ENCODE data around the gene LSM3. TPM values are rescaled to one million over a fixed set of nuclear protein-coding genes. Genes with fewer than 3 reads are reported as not detected.

LSM3 gene
- total and polyA plus RNA-seq, 4 experiments from 2014 or later = 7.2 to 30.7 (median 15.1) TPM

GRCh38 chr3:14175383-14176037 lies 3.1 kb upstream of the LSM3 start:
- H3K4me1 ChIP-seq (ENCODE audit: insufficient read depth, low read length) = peaks cover 64% of the 10 kb centered on the region
- peak overlapping the region; percentile 29 for H3K27ac ChIP-seq (ENCODE audit: low read depth, low read length)
- Mint-ChIP-seq H3K4me1 (peaks cover 54 to 86% (median 74%) of the 10 kb centered on the region in 4 donors), H3K4me3 (peak overlapping the region; percentile 32 to 83 (median 66)), H3K27me3 (no peaks in the 10 kb centered on the region), H3K36me3 (peaks cover 26 to 50% of the 10 kb centered on the region in 2 donors), H3K9me3 (peaks cover 0 to 6% (median 0%) of the 10 kb centered on the region in 8 donors), H3K27ac (peak overlapping the region; percentile 58 to 93 (median 88))
- ChIA-PET CTCF (ENCODE audit: partially characterized antibody) (interaction anchor here (0.8 to 2.9 kb wide), 7 partner anchors 22 to 518 kb away, joined by 3 to 21 read pairs (median 6); partner anchors contain the start of genes CHCHD4 and TMEM43), POLR2A (ENCODE audit: partially characterized antibody) (interaction anchor here (0.9 to 9.8 kb wide), 12 partner anchors 9 to 476 kb away, joined by 3 to 270 read pairs (median 4); partner anchors contain the start of genes CCDC174, CHCHD4, TMEM43 and WNT7A)
- H3K36me3 ChIP-seq (ENCODE audit: insufficient read depth, low read length) = peaks cover 23% of the 10 kb centered on the region
- DNase-seq = peak; percentile 81 to 89 (median 84)
- intact Hi-C loops (cut with micrococcal nuclease) = loop anchor here (5.0 kb wide), 1 partner anchor 693 kb away; the partner anchor contains the start of gene HDAC11
- H3K9me3 ChIP-seq (ENCODE audit: control insufficient read depth in 1 of 2, low read length in 2 of 2) = no peaks in the 10 kb centered on the region
- H3K27me3 ChIP-seq (ENCODE audit: insufficient read depth, low read length) = no peaks in the 10 kb centered on the region
- H3K4me3 ChIP-seq (ENCODE audit: low read length in 2 of 2) = no peak overlapping the region

- peaks cover 56 to 80% (median 64%) of the 10 kb centered on the region in 4 donors for H3K4me1 Mint-ChIP-seq
- no peaks in the 10 kb centered on the region for H3K27me3 ChIP-seq (ENCODE audit: insufficient read depth, low read length)
- peak in 1 of 5 donors; percentile 12 for DNase-seq
- no peaks in the 10 kb centered on the region for H3K27me3 Mint-ChIP-seq
- intact Hi-C loops (cut with micrococcal nuclease) = loop anchor here (1.0 to 5.0 kb wide), 11 partner anchors 17 to 1337 kb away; partner anchors contain the start of genes CCDC174, CHCHD4, HDAC11 and MRPS25
- ChIA-PET POLR2A (ENCODE audit: partially characterized antibody) (interaction anchor here (0.6 to 9.8 kb wide), 23 partner anchors 10 to 1515 kb away, joined by 3 to 270 read pairs (median 10); partner anchors contain the start of genes CCDC174, CHCHD4, NR2C2 and SLC6A6), CTCF (ENCODE audit: partially characterized antibody) (interaction anchor here (1.0 to 3.3 kb wide), 7 partner anchors 23 to 286 kb away, joined by 3 to 21 read pairs (median 8); partner anchors contain the start of genes CHCHD4 and TMEM43)
- H3K36me3 ChIP-seq (ENCODE audit: insufficient read depth, low read length) = peaks cover 14% of the 10 kb centered on the region
- H3K4me3 ChIP-seq (ENCODE audit: low read length in 2 of 2) = peak overlapping the region; percentile 78 to 81
- peak overlapping the region; percentile 93 to 100 (median 99) for H3K27ac Mint-ChIP-seq
- H3K27ac ChIP-seq (ENCODE audit: low read depth, low read length) = peak overlapping the region; percentile 97
- peaks cover 0 to 6% (median 0%) of the 10 kb centered on the region in 8 donors for H3K9me3 Mint-ChIP-seq
- peaks cover 16 to 41% of the 10 kb centered on the region in 2 donors for H3K36me3 Mint-ChIP-seq
- H3K4me1 ChIP-seq (ENCODE audit: insufficient read depth, low read length) = peaks cover 64% of the 10 kb centered on the region
- no peaks in the 10 kb centered on the region for H3K9me3 ChIP-seq (ENCODE audit: control insufficient read depth in 1 of 2, low read length in 2 of 2)
- peak overlapping the region; percentile 92 to 99 (median 97) for H3K4me3 Mint-ChIP-seq
These were observed 904 bp upstream of the LSM3 start for GRCh38 chr3:14177580-14178246.

GRCh38 chr3:14179114-14179465 lies 473 bp downstream of the LSM3 start:
- DNase-seq = no peak
- H3K36me3 Mint-ChIP-seq = peaks cover 22 to 48% of the 10 kb centered on the region in 2 donors
- CTCF ChIA-PET (ENCODE audit: partially characterized antibody) = interaction anchor here (0.8 to 3.3 kb wide), 9 partner anchors 25 to 528 kb away, joined by 3 to 21 read pairs (median 5); partner anchors contain the start of genes CHCHD4, TMEM43 and WNT7A
- peak overlapping the region; percentile 92 to 99 (median 97) for H3K4me3 Mint-ChIP-seq
- no peaks in the 10 kb centered on the region for H3K27me3 Mint-ChIP-seq
- Histone ChIP-seq H3K27me3 (ENCODE audit: insufficient read depth, low read length) (no peaks in the 10 kb centered on the region), H3K36me3 (ENCODE audit: insufficient read depth, low read length) (peaks cover 25% of the 10 kb centered on the region), H3K9me3 (ENCODE audit: control insufficient read depth in 1 of 2, low read length in 2 of 2) (no peaks in the 10 kb centered on the region), H3K4me3 (ENCODE audit: low read length in 2 of 2) (peak overlapping the region; percentile 70 to 81), H3K4me1 (ENCODE audit: insufficient read depth, low read length) (peaks cover 52% of the 10 kb centered on the region), H3K27ac (ENCODE audit: low read depth, low read length) (peak overlapping the region; percentile 97)
- H3K27ac Mint-ChIP-seq = peak overlapping the region; percentile 93 to 100 (median 99)
- H3K9me3 Mint-ChIP-seq = peaks cover 0 to 6% (median 0%) of the 10 kb centered on the region in 8 donors
- intact Hi-C loops (cut with micrococcal nuclease) = loop anchor here (2.0 to 5.0 kb wide), 4 partner anchors 18 to 1338 kb away; partner anchors contain the start of genes HDAC11 and RPL32
- peaks cover 56 to 81% (median 63%) of the 10 kb centered on the region in 4 donors for H3K4me1 Mint-ChIP-seq
- POLR2A ChIA-PET (ENCODE audit: partially characterized antibody) = interaction anchor here (0.7 to 9.8 kb wide), 32 partner anchors 9 to 1516 kb away, joined by 3 to 270 read pairs (median 6); partner anchors contain the start of genes CCDC174, CHCHD4, HDAC11 and MRPS25

- H3K27ac ChIP-seq (ENCODE audit: low read depth, low read length) = no peak overlapping the region
- peaks cover 26% of the 10 kb centered on the region for H3K36me3 ChIP-seq (ENCODE audit: insufficient read depth, low read length)
- no peaks in the 10 kb centered on the region for H3K9me3 ChIP-seq (ENCODE audit: control insufficient read depth in 1 of 2, low read length in 2 of 2)
- peaks cover 45% of the 10 kb centered on the region for H3K4me1 ChIP-seq (ENCODE audit: insufficient read depth, low read length)
- Mint-ChIP-seq H3K27ac (peak overlapping the region; percentile 93 to 100 (median 99)), H3K36me3 (peaks cover 23 to 47% of the 10 kb centered on the region in 2 donors), H3K4me1 (peaks cover 53 to 74% (median 57%) of the 10 kb centered on the region in 4 donors), H3K4me3 (peak overlapping the region; percentile 44 to 98 (median 96)), H3K27me3 (no peaks in the 10 kb centered on the region), H3K9me3 (peaks cover 0 to 6% (median 0%) of the 10 kb centered on the region in 8 donors)
- no peak for DNase-seq
- ChIA-PET CTCF (ENCODE audit: partially characterized antibody) (interaction anchor here (1.5 to 3.3 kb wide), 5 partner anchors 24 to 283 kb away, joined by 4 to 21 read pairs (median 14); partner anchors contain the start of genes CHCHD4 and TMEM43), POLR2A (ENCODE audit: partially characterized antibody) (interaction anchor here (0.7 to 9.8 kb wide), 9 partner anchors 12 to 767 kb away, joined by 3 to 270 read pairs (median 19); partner anchors contain the start of genes CHCHD4, NR2C2, TMEM43 and WNT7A)
- H3K27me3 ChIP-seq (ENCODE audit: insufficient read depth, low read length) = no peaks in the 10 kb centered on the region
- H3K4me3 ChIP-seq (ENCODE audit: low read length in 2 of 2) = no peak overlapping the region
- intact Hi-C loops (cut with micrococcal nuclease) = loop anchor here (2.0 to 5.0 kb wide), 4 partner anchors 19 to 1339 kb away; partner anchors contain the start of genes HDAC11 and RPL32
These were observed 1.2 kb downstream of the LSM3 start for GRCh38 chr3:14179795-14180194.

GRCh38 chr3:14181253-14181652 lies 2.6 kb downstream of the LSM3 start:
- Histone ChIP-seq H3K9me3 (ENCODE audit: control insufficient read depth in 1 of 2, low read length in 2 of 2) (no peaks in the 10 kb centered on the region), H3K4me1 (ENCODE audit: insufficient read depth, low read length) (peaks cover 30% of the 10 kb centered on the region), H3K27me3 (ENCODE audit: insufficient read depth, low read length) (no peaks in the 10 kb centered on the region), H3K36me3 (ENCODE audit: insufficient read depth, low read length) (peaks cover 30% of the 10 kb centered on the region), H3K27ac (ENCODE audit: low read depth, low read length) (no peak overlapping the region), H3K4me3 (ENCODE audit: low read length in 2 of 2) (no peak overlapping the region)
- peaks cover 28 to 50% of the 10 kb centered on the region in 2 donors for H3K36me3 Mint-ChIP-seq
- H3K27me3 Mint-ChIP-seq = no peaks in the 10 kb centered on the region
- CTCF ChIA-PET (ENCODE audit: partially characterized antibody) = no interaction called here
- DNase-seq = no peak
- peaks cover 0 to 3% (median 0%) of the 10 kb centered on the region in 8 donors for H3K9me3 Mint-ChIP-seq
- intact Hi-C loops (cut with micrococcal nuclease) = no loop called here
- peaks cover 40 to 60% (median 47%) of the 10 kb centered on the region in 4 donors for H3K4me1 Mint-ChIP-seq
- POLR2A ChIA-PET (ENCODE audit: partially characterized antibody) = interaction anchor here (0.9 kb wide), 1 partner anchor 57 kb away, joined by 4 read pairs; the partner anchor contains the start of genes CHCHD4 and TMEM43
- peak overlapping the region in 2 of 7 donors; percentile 25 to 44 for H3K27ac Mint-ChIP-seq
- no peak overlapping the region for H3K4me3 Mint-ChIP-seq

GRCh38 chr3:14183015-14183577 lies 4.5 kb downstream of the LSM3 start:
- peaks cover 0 to 3% (median 0%) of the 10 kb centered on the region in 8 donors for H3K9me3 Mint-ChIP-seq
- ChIA-PET POLR2A (ENCODE audit: partially characterized antibody) (interaction anchor here (0.9 to 1.4 kb wide), 2 partner anchors 58 to 220 kb away, joined by 3 read pairs; partner anchors contain the start of genes CHCHD4 and TMEM43), CTCF (ENCODE audit: partially characterized antibody) (interaction anchor here (1.0 to 1.4 kb wide), 2 partner anchors 298 to 534 kb away, joined by 3 to 5 read pairs; no protein-coding TSS in a partner anchor)
- H3K27me3 Mint-ChIP-seq = no peaks in the 10 kb centered on the region
- Histone ChIP-seq H3K27me3 (ENCODE audit: insufficient read depth, low read length) (no peaks in the 10 kb centered on the region), H3K9me3 (ENCODE audit: control insufficient read depth in 1 of 2, low read length in 2 of 2) (no peaks in the 10 kb centered on the region), H3K36me3 (ENCODE audit: insufficient read depth, low read length) (peaks cover 37% of the 10 kb centered on the region), H3K27ac (ENCODE audit: low read depth, low read length) (no peak overlapping the region), H3K4me3 (ENCODE audit: low read length in 2 of 2) (no peak overlapping the region), H3K4me1 (ENCODE audit: insufficient read depth, low read length) (peaks cover 12% of the 10 kb centered on the region)
- H3K4me3 Mint-ChIP-seq = no peak overlapping the region
- peaks cover 33 to 50% (median 43%) of the 10 kb centered on the region in 4 donors for H3K4me1 Mint-ChIP-seq
- peaks cover 38 to 61% of the 10 kb centered on the region in 2 donors for H3K36me3 Mint-ChIP-seq
- H3K27ac Mint-ChIP-seq = peak overlapping the region in 3 of 7 donors; percentile 12 to 53 (median 24)
- no peak for DNase-seq
- intact Hi-C loops (cut with micrococcal nuclease) = no loop called here
